Measurements from ENCODE around the gene SEBOX.
A peak's percentile ranks its signal among the peaks of the same experiment; 100 is the strongest.

Gene SEBOX

GRCh38 chr17:28357061-28357900 lies 7.7 kb downstream of the SEBOX start, which contains the start of gene POLDIP2 (continued):
- TF ChIP-seq, protein P1, sequence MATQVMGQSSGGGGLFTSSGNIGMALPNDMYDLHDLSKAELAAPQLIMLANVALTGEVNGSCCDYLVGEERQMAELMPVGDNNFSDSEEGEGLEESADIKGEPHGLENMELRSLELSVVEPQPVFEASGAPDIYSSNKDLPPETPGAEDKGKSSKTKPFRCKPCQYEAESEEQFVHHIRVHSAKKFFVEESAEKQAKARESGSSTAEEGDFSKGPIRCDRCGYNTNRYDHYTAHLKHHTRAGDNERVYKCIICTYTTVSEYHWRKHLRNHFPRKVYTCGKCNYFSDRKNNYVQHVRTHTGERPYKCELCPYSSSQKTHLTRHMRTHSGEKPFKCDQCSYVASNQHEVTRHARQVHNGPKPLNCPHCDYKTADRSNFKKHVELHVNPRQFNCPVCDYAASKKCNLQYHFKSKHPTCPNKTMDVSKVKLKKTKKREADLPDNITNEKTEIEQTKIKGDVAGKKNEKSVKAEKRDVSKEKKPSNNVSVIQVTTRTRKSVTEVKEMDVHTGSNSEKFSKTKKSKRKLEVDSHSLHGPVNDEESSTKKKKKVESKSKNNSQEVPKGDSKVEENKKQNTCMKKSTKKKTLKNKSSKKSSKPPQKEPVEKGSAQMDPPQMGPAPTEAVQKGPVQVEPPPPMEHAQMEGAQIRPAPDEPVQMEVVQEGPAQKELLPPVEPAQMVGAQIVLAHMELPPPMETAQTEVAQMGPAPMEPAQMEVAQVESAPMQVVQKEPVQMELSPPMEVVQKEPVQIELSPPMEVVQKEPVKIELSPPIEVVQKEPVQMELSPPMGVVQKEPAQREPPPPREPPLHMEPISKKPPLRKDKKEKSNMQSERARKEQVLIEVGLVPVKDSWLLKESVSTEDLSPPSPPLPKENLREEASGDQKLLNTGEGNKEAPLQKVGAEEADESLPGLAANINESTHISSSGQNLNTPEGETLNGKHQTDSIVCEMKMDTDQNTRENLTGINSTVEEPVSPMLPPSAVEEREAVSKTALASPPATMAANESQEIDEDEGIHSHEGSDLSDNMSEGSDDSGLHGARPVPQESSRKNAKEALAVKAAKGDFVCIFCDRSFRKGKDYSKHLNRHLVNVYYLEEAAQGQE (tag by site-specific recombination; IDR thresholded peaks at IDR 0.05) = no peak
- TF ChIP-seq, protein P2, sequence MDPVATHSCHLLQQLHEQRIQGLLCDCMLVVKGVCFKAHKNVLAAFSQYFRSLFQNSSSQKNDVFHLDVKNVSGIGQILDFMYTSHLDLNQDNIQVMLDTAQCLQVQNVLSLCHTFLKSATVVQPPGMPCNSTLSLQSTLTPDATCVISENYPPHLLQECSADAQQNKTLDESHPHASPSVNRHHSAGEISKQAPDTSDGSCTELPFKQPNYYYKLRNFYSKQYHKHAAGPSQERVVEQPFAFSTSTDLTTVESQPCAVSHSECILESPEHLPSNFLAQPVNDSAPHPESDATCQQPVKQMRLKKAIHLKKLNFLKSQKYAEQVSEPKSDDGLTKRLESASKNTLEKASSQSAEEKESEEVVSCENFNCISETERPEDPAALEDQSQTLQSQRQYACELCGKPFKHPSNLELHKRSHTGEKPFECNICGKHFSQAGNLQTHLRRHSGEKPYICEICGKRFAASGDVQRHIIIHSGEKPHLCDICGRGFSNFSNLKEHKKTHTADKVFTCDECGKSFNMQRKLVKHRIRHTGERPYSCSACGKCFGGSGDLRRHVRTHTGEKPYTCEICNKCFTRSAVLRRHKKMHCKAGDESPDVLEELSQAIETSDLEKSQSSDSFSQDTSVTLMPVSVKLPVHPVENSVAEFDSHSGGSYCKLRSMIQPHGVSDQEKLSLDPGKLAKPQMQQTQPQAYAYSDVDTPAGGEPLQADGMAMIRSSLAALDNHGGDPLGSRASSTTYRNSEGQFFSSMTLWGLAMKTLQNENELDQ (tag by site-specific recombination; IDR thresholded peaks at IDR 0.05; ENCODE audit: low read depth) = no peak
- TF ChIP-seq MEIS1 (CRISPR knock-in tag; IDR thresholded peaks at IDR 0.05; ENCODE audit: borderline replicate concordance) (no peak), ZNF785 (tag by site-specific recombination; IDR thresholded peaks at IDR 0.05) (no peak), ZNF600 (tag by site-specific recombination; IDR thresholded peaks at IDR 0.05) (0 out of 2 replicates have a peak, but pooled peaks have one; percentile 28), ZBTB21 (tag by site-specific recombination; IDR thresholded peaks at IDR 0.05) (peak; percentile 54; the same call in 1 of the 2 replicates), ZBTB1 (tag by site-specific recombination; IDR thresholded peaks at IDR 0.05) (peak; percentile 29; the same call in 1 of the 2 replicates), SP3 (tag by site-specific recombination; IDR thresholded peaks at IDR 0.05) (peak; percentile 86), IKZF3 (tag by site-specific recombination; IDR thresholded peaks at IDR 0.05) (no peak), ZNF280C (tag by site-specific recombination; IDR thresholded peaks at IDR 0.05) (no peak), ZNF660 (tag by site-specific recombination; IDR thresholded peaks at IDR 0.05) (peak; percentile 91), ZFHX2 (tag by site-specific recombination; conservative IDR thresholded peaks at IDR 0.05) (no peak), ZNF404 (tag by site-specific recombination; IDR thresholded peaks at IDR 0.05) (no peak), ZNF704 (tag by site-specific recombination; IDR thresholded peaks at IDR 0.05) (peak; percentile 68; the same call in 1 of the 2 replicates), OVOL3 (tag by site-specific recombination; IDR thresholded peaks at IDR 0.05) (no peak), ZNF394 (tag by site-specific recombination; IDR thresholded peaks at IDR 0.05; ENCODE audit: borderline replicate concordance) (peak; percentile 21; the same call in 1 of the 2 replicates), ZNF24 (tag by site-specific recombination; IDR thresholded peaks at IDR 0.05) (peak; percentile 78), ZBTB48 (tag by site-specific recombination; IDR thresholded peaks at IDR 0.05) (0 out of 2 replicates have a peak, but pooled peaks have one; percentile 18), ZNF18 (tag by site-specific recombination; IDR thresholded peaks at IDR 0.05) (no peak), ZNF169 (tag by site-specific recombination; IDR thresholded peaks at IDR 0.05) (peak; percentile 65; the same call in 1 of the 2 replicates), ZNF621 (tag by site-specific recombination; IDR thresholded peaks at IDR 0.05) (no peak), SALL2 (tag by site-specific recombination; IDR thresholded peaks at IDR 0.05; ENCODE audit: borderline replicate concordance) (no peak)
- TF ChIP-seq, protein P3, sequence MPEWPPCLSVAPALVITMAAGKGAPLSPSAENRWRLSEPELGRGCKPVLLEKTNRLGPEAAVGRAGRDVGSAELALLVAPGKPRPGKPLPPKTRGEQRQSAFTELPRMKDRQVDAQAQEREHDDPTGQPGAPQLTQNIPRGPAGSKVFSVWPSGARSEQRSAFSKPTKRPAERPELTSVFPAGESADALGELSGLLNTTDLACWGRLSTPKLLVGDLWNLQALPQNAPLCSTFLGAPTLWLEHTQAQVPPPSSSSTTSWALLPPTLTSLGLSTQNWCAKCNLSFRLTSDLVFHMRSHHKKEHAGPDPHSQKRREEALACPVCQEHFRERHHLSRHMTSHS (tag by site-specific recombination; IDR thresholded peaks at IDR 0.05) = 0 out of 2 replicates have a peak, but pooled peaks have one; percentile 22
- TF ChIP-seq, protein P4, sequence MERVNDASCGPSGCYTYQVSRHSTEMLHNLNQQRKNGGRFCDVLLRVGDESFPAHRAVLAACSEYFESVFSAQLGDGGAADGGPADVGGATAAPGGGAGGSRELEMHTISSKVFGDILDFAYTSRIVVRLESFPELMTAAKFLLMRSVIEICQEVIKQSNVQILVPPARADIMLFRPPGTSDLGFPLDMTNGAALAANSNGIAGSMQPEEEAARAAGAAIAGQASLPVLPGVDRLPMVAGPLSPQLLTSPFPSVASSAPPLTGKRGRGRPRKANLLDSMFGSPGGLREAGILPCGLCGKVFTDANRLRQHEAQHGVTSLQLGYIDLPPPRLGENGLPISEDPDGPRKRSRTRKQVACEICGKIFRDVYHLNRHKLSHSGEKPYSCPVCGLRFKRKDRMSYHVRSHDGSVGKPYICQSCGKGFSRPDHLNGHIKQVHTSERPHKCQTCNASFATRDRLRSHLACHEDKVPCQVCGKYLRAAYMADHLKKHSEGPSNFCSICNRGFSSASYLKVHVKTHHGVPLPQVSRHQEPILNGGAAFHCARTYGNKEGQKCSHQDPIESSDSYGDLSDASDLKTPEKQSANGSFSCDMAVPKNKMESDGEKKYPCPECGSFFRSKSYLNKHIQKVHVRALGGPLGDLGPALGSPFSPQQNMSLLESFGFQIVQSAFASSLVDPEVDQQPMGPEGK (tag by site-specific recombination; IDR thresholded peaks at IDR 0.05) = no peak

Data from HEK293 (cell line).